MG63 (cell line): ENCODE results near the gene MYO15B. TPM values are rescaled to one million over a fixed set of nuclear protein-coding genes. Genes with fewer than 3 reads are reported as not detected.
"Not testable (repeated sequence)": the region's sequence is repeated elsewhere in the genome, so short reads cannot be mapped to it uniquely, and the experiment has no call there.

ENCODE experiments used
- DNase-seq: peaks from one replicate; pipeline ENCODE4 v3.0.0-alpha.2; 2020
- H3K27me3 ChIP-seq: fragments of 250-450 bp; sonication (Bioruptor Pico); 2 replicates; pipeline ENCODE4 v1.5.1; 2020; ENCODE audit warnings: mild to moderate bottlenecking, moderate library complexity
- H3K36me3 ChIP-seq: fragments of 250-450 bp; sonication (Bioruptor Pico); 2 replicates; pipeline ENCODE4 v1.5.1; 2020; ENCODE audit warnings: mild to moderate bottlenecking, moderate library complexity
- H3K4me3 ChIP-seq: fragments of 250-450 bp; sonication (Bioruptor Pico); 2 replicates; pipeline ENCODE4 v1.5.1; 2020; ENCODE audit warnings: mild to moderate bottlenecking, moderate library complexity
- H3K9me3 ChIP-seq: fragments of 250-450 bp; sonication (Bioruptor Pico); 2 replicates; pipeline ENCODE4 v1.5.1; 2020; ENCODE audit warnings: mild to moderate bottlenecking, moderate library complexity
- total RNA-seq: library from RNA; depleted of rRNA; stranded (reverse); fragments of >200 nt; shearing (Covaris generic); gene quantifications from 2 replicates; pipeline ENCODE4 v1.2.3, GENCODE V29; 2014; ENCODE audit warnings: low replicate concordance

MYO15B gene
- total RNA-seq, 1 experiment from 2014 or later: 4.7 TPM

DNA sequence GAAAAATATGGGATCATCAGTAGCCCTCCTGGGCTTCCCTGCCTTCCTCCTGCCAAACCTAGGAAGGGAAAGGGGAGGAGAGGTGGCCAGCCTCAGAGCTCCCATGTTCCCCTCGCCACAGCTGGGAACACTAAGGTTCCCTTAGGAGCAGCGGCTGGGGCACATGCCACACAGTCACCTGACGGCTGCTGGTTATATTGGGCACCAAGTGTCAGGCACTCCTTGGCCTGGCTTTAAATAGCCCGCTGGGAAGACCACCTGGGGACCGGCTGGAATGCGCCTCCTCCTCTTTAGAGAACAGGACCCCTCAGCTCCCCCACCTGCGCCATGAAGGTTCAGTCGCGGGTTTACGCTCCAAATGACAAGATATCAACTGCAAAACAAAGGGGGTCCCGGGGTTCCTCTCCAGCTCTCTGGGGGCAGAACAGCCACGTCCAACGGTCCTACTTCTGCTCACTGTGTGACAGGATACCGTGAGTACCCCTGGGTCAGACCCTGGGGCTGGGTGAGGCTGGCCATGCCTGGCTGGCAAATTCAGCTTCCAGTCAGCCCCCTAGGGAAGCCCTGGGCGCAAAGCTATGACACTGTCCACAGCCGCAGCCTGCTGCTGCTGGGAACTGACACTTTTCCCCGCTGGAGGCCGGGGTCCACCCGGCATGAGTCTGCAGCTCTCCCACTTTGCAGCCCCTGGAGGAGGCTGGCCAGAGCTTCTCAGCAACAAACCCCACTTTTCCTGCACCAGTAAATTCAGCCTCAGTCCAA lies 49.0 kb downstream of the MYO15B start:
- DNase-seq: no peak

DNA sequence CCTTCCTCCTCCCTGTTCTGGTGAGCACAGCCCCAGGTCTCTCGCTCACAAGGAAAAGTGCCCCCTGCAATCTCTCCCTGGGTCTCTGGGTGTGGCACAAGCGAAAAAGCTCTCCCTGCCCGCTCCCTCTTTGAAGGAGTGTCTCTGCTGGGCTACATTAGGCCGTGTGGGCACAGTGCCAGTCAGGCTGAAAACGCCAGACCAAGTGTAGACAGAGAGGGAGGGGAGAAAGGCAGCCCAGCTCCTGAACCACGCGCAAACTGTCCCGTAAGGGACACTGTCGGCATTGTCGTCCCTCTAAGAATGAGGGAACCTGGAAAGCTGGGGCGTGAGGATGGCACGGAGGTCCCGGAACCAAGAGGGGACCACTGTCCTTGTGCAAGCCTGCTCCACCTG lies 49.5 kb downstream of the MYO15B start:
- Histone ChIP-seq H3K9me3 (no peaks in the 10 kb centered on the region), H3K36me3 (peaks cover 4% of the 10 kb centered on the region), H3K4me3 (no peak overlapping the region), H3K27me3 (no peaks in the 10 kb centered on the region)
- DNase-seq: no peak

More for the DNA sequence above, 49.0 kb downstream of the MYO15B start:
- Histone ChIP-seq H3K4me3 (no peak overlapping the region), H3K9me3 (no peaks in the 10 kb centered on the region), H3K27me3 (no peaks in the 10 kb centered on the region), H3K36me3 (peaks cover 6% of the 10 kb centered on the region)

DNA sequence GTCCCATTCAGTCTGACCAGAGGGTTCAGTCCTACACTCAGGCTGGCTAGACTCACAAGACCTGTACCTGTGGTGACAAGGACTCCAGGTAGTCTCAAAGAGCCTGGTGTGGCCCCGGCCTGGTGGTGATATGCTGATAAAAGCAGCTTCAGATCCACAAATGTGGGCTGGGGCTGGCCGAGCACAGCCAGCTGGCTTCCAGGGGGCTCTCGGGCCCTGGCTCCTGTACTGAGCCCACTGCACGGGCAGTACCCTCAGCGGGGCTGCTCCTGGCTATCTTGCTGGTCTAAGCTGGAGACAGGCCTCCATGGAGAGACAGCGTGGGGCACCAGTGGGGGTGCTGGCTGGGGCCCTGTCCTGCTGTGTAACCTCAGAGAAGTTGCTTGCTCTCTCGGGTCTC lies 50.0 kb downstream of the MYO15B start:
- peaks cover 3% of the 10 kb centered on the region; the same call in 1 of the 2 replicates for H3K36me3 ChIP-seq
- no peaks in the 10 kb centered on the region for H3K9me3 ChIP-seq
- no peaks in the 10 kb centered on the region for H3K27me3 ChIP-seq
- no peak overlapping the region for H3K4me3 ChIP-seq
- no peak for DNase-seq

DNA sequence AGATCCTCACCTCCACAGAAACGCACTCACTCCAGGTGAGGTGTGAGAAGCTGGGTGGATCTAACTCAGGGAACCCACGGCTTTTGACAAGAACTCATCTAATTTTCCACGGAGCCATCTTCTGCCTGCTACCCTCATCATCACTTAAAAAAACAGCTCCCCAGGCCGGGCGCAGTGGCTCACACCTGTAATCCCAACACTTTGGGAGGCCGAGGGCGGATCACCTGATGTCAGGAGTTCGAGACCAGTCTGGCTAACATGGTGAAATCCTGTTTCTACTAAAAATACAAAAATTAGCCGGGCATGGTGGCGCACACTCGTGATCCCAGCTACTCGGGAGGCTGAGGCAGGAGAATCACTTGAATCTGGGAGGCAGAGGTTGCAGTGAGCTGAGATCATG lies 50.4 kb downstream of the MYO15B start:
- not testable (repeated sequence) for H3K9me3 ChIP-seq, H3K4me3 ChIP-seq, DNase-seq, H3K27me3 ChIP-seq, H3K36me3 ChIP-seq

DNA sequence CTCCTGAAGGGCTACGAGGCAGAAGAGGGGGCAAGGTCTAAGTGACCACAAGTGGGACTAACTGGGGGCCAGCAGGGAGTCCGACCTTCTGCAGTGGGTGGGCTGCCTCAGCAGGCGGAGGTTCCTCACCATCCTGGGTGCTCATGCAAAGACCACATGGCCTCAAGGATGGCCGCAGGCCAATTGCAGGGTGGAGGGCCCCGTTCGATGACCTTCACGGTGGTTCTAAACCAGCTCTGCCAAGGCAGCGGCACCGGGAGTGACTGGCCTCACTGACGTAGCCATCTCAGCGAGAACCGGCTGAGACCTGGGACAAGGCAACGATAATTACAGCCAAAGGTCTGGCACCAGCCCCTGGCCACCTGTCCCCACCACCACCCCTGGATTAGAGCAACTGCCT lies 51.3 kb downstream of the MYO15B start:
- Histone ChIP-seq H3K9me3 (no peaks in the 10 kb centered on the region), H3K4me3 (no peak overlapping the region), H3K27me3 (no peaks in the 10 kb centered on the region), H3K36me3 (no peaks in the 10 kb centered on the region)
- DNase-seq: no peak

DNA sequence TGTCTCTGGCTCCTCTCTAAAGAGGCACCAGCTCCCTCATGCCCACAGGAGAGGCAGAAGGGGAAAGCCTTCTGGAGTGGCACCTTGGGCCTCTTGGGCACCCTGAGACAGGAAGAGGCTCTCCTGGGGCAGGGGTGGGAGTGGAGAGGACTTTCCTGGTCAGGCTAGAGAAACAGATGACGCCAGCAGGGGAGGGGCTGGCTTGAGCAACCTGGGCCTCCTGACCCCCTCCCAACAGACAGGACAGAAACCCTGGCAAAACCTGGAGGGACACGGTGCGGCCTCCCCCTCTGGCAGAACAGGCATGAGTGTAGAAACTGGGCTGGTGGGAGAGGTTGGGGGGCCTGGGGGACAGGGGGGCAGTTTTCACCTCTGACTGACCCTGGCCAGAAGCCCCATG lies 51.7 kb downstream of the MYO15B start:
- Histone ChIP-seq H3K36me3 (no peaks in the 10 kb centered on the region), H3K27me3 (no peaks in the 10 kb centered on the region), H3K9me3 (no peaks in the 10 kb centered on the region), H3K4me3 (no peak overlapping the region)
- DNase-seq: no peak

DNA sequence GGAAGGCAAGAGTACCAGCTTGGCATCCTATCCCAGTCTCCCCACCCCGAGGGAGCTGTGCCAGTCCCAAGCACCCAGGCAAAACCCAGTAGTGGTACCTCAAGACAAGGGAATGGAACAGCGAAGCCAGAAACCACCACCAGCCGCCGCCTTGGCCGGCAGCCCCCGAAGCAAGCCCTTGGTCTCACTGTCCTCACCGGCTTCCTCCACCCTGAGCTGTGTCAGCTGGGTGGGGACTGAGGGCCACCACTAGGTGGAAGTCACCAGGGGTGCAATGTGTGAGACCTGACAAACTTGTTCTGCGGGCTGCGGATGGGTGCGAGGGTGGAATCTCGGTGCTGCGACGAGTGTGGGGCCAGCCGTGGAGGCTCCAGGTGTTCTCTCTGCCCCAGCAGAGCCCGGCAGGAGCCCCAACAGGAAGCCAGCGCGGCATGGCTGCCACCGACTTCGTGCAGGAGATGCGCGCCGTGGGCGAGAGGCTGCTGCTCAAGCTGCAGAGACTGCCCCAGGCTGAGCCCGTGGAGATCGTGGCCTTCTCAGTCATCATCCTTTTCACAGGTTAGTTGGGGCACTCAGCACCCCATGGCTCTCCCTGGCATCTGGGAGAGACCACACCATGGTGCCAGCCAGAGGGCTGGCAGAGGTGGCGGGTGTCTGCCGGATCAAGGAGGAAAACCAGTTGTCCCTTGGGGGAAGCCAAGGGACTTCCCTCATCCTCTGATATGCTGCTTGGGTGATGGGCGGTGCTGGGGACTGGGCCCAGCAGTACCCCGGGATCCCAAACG lies 52.4 kb downstream of the MYO15B start:
- DNase-seq: no peak
- no peaks in the 10 kb centered on the region for H3K36me3 ChIP-seq
- H3K4me3 ChIP-seq: no peak overlapping the region
- H3K27me3 ChIP-seq: no peaks in the 10 kb centered on the region
- no peaks in the 10 kb centered on the region for H3K9me3 ChIP-seq

DNA sequence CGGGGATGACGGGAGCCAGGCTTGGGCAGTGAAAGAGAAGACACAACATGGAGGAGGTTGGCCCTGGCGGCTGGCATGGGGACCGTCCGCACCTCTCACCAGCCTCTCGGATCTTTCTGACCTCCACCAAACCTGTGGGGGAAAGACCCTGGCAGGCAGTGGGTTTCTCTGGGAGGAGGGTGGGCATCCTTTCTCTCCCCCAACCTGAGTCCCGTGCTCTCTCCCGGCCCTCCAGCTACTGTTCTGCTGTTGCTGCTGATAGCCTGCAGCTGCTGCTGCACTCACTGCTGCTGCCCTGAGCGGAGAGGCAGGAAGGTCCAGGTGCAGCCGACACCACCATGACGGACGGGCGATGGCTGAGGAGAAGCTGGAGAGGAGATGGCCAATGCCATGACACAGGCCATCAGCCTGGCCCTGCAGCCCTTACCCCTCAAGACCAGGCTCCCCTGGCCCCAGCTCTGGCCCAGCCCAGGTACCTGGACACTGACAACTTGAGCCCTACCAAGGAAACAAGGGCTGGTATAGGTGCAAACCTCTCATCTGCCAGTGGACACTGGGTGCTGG lies 53.0 kb downstream of the MYO15B start:
- no peak for DNase-seq
- Histone ChIP-seq H3K27me3 (no peaks in the 10 kb centered on the region), H3K4me3 (no peak overlapping the region), H3K36me3 (no peaks in the 10 kb centered on the region), H3K9me3 (no peaks in the 10 kb centered on the region)

DNA sequence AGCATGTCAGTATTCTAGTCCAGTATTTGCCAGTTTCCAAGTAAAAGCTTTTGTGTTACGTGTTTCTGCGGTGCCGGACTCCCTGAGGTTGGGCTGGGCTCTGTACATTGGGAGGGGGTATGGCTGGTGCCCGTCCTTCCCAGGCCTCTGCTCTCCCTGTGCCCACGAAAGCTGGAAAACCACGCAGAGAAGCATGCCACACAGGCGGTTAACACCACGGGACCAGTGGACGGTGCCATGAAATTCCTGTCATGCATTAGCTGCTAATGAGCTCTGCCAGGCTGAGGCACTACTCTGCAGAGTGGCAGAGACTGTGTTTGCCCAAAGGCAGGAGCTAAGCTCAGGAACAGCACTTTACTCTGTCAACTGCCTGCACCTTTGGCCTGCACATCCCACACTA lies 53.7 kb downstream of the MYO15B start:
- H3K27me3 ChIP-seq: no peaks in the 10 kb centered on the region
- no peaks in the 10 kb centered on the region for H3K9me3 ChIP-seq
- no peak overlapping the region for H3K4me3 ChIP-seq
- no peak for DNase-seq
- no peaks in the 10 kb centered on the region for H3K36me3 ChIP-seq

DNA sequence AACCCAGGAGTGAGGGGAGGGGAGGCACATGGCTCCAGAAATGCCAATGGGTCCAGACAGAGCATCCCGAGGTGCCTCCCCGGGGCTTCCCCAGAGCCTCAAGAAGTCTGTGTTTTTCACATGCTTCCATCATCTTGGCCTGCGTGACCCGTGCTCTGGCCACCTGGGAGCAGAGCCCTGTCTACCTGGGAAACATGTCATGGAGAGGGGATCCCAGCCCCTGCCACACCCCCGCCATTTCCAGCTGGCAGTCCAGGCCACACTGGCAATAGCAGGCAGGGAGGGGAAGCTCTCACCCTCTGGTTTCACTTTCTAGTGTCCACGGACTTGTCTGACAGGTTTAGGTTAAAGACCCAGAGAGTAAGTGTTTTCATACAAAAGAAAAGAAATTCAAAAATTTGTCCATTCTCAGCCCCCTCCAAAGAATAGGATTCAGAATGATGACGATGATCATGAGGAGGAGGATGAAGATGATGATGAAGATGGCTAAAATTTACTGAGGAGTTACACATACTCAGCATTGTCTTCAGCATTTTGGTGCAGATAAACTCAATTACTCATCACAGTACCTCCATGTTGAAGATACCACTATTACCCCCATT lies 54.7 kb downstream of the MYO15B start:
- no peak for DNase-seq
- H3K4me3 ChIP-seq: no peak overlapping the region
- no peaks in the 10 kb centered on the region for H3K36me3 ChIP-seq
- no peaks in the 10 kb centered on the region for H3K9me3 ChIP-seq
- no peaks in the 10 kb centered on the region for H3K27me3 ChIP-seq

DNA sequence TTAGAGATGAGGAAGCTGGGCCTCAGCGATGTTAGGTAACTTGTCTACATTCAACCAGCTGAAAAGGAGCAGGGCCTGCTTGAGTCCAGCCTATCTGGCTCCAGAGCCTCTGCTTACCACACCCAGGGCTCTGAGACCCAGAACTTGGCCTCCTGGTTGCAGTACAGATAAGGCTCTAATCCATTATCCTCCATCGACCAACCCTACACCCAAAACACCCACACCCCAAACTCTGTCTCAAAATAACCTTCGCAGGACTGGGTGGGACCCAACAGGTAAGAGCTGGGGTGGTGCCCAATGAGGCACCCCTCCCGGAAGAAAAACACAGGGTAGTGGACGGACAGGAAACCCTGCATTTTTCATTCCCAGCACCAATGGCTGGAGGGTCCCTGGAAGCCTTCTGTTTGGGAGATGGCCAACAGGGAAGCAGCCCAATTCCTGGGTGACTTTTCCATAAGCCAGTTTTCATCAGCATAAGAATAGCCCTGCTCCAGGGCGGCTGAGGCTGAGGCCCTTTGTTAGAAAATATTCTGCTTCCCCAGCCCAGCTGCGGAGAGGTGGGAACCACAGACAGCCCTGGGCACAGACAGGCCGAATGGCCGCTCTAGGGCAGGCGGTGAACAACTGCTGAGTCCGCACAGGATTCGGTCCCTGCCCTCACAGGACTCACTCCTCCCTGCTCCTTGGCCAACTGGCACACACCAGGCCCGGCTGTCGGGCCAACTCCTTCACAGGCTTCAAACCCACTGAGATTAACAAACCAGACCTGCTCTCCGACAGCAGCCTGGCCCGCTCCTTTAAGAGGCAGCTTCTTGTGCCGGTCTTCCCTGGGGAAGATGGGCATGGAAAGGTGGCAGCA lies 55.4 kb downstream of the MYO15B start:
- Histone ChIP-seq H3K27me3 (no peaks in the 10 kb centered on the region), H3K36me3 (no peaks in the 10 kb centered on the region), H3K4me3 (no peak overlapping the region), H3K9me3 (no peaks in the 10 kb centered on the region)
- DNase-seq: no peak

DNA sequence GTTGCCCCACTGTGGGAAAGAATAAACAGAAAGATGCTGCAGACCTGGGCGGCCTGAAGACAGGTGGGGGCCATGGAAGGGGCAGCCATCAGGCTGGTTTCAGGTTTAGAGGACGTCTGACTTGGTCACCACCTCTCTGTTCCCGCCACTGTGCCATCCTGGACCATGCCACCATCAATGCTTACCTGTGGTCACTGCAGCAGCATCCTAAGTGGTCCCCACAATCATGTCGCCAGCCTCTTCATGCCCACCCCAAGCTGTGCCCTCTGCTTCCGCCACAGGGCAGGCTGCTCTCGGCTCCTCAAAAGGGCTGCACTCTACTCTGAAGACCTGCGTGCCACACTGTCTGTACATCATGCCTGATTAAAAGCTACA lies 56.0 kb downstream of the MYO15B start:
- DNase-seq: no peak
- Histone ChIP-seq H3K27me3 (no peaks in the 10 kb centered on the region), H3K4me3 (no peak overlapping the region), H3K36me3 (no peaks in the 10 kb centered on the region), H3K9me3 (no peaks in the 10 kb centered on the region)

DNA sequence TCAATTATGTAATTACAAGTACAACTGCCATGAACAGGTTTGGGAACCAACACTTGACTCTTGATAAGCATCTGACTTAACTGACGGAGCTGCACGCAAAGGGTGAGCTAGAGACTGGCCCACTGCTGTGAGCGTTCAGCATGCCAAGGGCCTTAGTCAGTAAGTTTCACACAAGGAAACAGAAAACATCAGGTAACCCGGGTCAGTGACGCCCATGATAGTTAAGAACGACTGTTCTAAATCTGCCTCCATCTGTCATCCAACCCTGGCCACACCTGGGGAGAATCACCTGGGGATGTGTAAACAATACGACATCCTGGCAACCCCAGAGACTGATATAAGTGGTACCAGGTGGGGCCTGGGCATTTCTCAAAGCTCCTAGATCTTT lies 57.9 kb downstream of the MYO15B start:
- Histone ChIP-seq H3K27me3 (no peaks in the 10 kb centered on the region), H3K9me3 (no peaks in the 10 kb centered on the region), H3K36me3 (peaks cover 5% of the 10 kb centered on the region), H3K4me3 (no peak overlapping the region)
- DNase-seq: no peak

DNA sequence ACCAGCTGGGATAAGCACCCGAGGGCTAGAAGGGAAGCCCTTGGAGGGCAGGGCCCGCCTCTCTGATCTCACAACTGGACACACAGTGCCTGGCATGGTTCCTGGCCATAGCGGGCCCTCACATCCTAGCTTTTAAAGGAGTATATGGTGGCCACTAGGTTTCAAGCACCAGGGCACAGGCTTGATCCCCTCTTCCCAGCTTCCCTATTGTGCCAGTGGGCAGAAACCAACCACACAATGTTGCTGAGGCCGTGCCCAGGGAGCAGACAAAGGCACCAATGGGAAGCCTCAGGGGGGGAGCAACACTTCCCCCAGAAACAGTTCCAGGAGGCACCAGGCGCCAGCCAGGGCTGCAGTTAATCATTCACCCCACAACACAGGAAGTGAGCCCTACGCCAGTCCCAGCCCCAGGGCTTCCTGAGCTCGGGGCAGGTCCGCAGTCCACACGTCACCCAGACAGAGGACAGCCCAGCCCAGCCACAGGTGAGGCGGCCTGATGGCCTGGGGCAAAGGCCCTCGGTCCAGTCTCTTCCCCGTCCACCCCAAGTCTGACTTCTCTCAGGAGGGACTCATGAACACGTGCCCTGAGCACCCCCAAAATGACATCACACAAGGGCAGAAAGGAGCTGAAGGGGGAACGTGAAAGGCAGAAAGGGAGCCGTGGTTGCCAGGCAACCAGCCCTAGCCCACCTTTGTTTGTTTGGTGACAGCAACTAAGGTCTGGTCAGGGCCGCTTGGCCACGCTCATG lies 58.5 kb downstream of the MYO15B start:
- peaks cover 11% of the 10 kb centered on the region for H3K36me3 ChIP-seq

DNA sequence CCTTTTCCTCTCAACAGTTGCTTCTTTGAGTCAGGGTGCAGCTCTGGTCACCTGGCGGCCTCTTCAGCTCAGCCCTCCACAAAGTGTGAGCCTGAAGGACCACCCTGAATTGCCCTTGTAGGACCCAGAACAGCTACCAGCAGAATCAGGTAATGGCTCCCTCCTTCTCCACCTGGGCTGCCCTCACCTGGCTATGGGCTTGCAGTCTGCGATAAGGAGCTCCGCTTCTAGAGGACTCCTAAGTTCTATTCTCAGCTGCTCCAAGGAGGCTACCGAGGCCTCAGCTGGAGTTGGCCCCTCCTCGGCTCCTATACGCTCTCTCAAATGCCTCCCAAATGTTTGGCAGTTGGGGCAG lies 59.0 kb downstream of the MYO15B start:
- no peak for DNase-seq
- H3K4me3 ChIP-seq: no peak overlapping the region
- no peaks in the 10 kb centered on the region for H3K9me3 ChIP-seq
- H3K36me3 ChIP-seq: peaks cover 17% of the 10 kb centered on the region
- no peaks in the 10 kb centered on the region for H3K27me3 ChIP-seq

More for the DNA sequence above, 58.5 kb downstream of the MYO15B start:
- Histone ChIP-seq H3K27me3 (no peaks in the 10 kb centered on the region), H3K4me3 (no peak overlapping the region), H3K9me3 (no peaks in the 10 kb centered on the region)
- no peak for DNase-seq

DNA sequence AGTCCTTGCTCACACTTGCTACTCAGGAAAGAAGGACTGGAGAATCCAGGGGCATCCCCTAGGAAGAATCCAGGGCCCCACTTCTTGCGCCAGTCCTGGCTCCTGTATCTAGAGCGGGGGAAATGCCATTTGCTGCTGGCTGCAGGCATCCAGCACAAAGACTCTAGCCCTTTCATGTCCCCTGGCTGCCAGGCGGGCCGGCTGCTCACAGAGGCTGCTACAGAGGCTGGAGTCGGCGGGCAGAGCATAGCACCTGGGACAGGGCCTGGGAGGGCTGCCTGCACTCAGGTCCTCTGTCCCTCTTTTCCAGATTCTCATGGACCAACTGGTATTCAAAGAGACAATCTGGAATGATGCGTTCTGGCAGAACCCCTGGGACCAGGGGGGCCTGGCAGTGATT lies 59.5 kb downstream of the MYO15B start:
- DNase-seq: no peak
- Histone ChIP-seq H3K4me3 (no peak overlapping the region), H3K9me3 (no peaks in the 10 kb centered on the region), H3K27me3 (no peaks in the 10 kb centered on the region), H3K36me3 (peaks cover 21% of the 10 kb centered on the region)
